GM21528 (cell line): ENCODE data around the gene RPRD2.
"Not testable (repeated sequence)": the region's sequence is repeated elsewhere in the genome, so short reads cannot be mapped to it uniquely, and the experiment has no call there.

Experiments
- ATAC-seq: cut with Tn5 transposase; IDR thresholded peaks from one replicate; pipeline ENCODE4 v1.9.1; 2021; ENCODE audit warnings: mild to moderate bottlenecking, moderate library complexity; ENCODE audit not compliant: unreplicated experiment, low FRiP score

The RPRD2 gene

GRCh38 chr1:150388241-150388640 lies 24.3 kb downstream of the RPRD2 start:
- no peak for ATAC-seq

- no peak for ATAC-seq
These were observed 25.7 kb downstream of the RPRD2 start for GRCh38 chr1:150389650-150390049.

- ATAC-seq: no peak
These were observed 28.7 kb downstream of the RPRD2 start for GRCh38 chr1:150392627-150393026.

- ATAC-seq: not testable (repeated sequence)
These were observed 31.2 kb downstream of the RPRD2 start for GRCh38 chr1:150395115-150395514.

- no peak for ATAC-seq
These were observed 33.6 kb downstream of the RPRD2 start for GRCh38 chr1:150397392-150398032.

- ATAC-seq: no peak
These were observed 40.5 kb downstream of the RPRD2 start for GRCh38 chr1:150404465-150404864.

GRCh38 chr1:150405660-150406059 lies 41.7 kb downstream of the RPRD2 start:
- ATAC-seq: no peak

- no peak for ATAC-seq
These were observed 42.5 kb downstream of the RPRD2 start for GRCh38 chr1:150406483-150406882.

- ATAC-seq: no peak
These were observed 43.4 kb downstream of the RPRD2 start for GRCh38 chr1:150407330-150407729.

- ATAC-seq: no peak
These were observed 44.9 kb downstream of the RPRD2 start for GRCh38 chr1:150408800-150409199.

- ATAC-seq: no peak
These were observed 45.8 kb downstream of the RPRD2 start for GRCh38 chr1:150409504-150410362.

- no peak for ATAC-seq
These were observed 46.7 kb downstream of the RPRD2 start for GRCh38 chr1:150410582-150411101.

GRCh38 chr1:150414592-150414991 lies 50.6 kb downstream of the RPRD2 start:
- no peak for ATAC-seq

- no peak for ATAC-seq
These were observed 51.9 kb downstream of the RPRD2 start for GRCh38 chr1:150415800-150416199.

GRCh38 chr1:150420560-150421265 lies 56.8 kb downstream of the RPRD2 start:
- ATAC-seq: no peak

GRCh38 chr1:150422541-150422940 lies 58.6 kb downstream of the RPRD2 start:
- no peak for ATAC-seq

- no peak for ATAC-seq
These were observed 65.9 kb downstream of the RPRD2 start for GRCh38 chr1:150429805-150430204.

GRCh38 chr1:150441121-150441520 lies 77.2 kb downstream of the RPRD2 start:
- no peak for ATAC-seq

- no peak for ATAC-seq
These were observed 80.3 kb downstream of the RPRD2 start for GRCh38 chr1:150444232-150444631.

- ATAC-seq: no peak
These were observed 92.2 kb downstream of the RPRD2 start for GRCh38 chr1:150456146-150456647.

- no peak for ATAC-seq
These were observed 100.5 kb downstream of the RPRD2 start for GRCh38 chr1:150464422-150464826.
